Epidermal melanocyte (primary cell): Measurements from ENCODE around the gene SCRT2.
A peak's percentile ranks its signal among the peaks of the same experiment; 100 is the strongest.
"Not testable (repeated sequence)": the region's sequence is repeated elsewhere in the genome, so short reads cannot be mapped to it uniquely, and the experiment has no call there.

Source experiments
- DNase-seq: peaks from one replicate; pipeline ENCODE4 v3.0.0; 2011; ENCODE audit warnings: low spot score; ENCODE audit not compliant: insufficient read length

SCRT2 gene

DNA sequence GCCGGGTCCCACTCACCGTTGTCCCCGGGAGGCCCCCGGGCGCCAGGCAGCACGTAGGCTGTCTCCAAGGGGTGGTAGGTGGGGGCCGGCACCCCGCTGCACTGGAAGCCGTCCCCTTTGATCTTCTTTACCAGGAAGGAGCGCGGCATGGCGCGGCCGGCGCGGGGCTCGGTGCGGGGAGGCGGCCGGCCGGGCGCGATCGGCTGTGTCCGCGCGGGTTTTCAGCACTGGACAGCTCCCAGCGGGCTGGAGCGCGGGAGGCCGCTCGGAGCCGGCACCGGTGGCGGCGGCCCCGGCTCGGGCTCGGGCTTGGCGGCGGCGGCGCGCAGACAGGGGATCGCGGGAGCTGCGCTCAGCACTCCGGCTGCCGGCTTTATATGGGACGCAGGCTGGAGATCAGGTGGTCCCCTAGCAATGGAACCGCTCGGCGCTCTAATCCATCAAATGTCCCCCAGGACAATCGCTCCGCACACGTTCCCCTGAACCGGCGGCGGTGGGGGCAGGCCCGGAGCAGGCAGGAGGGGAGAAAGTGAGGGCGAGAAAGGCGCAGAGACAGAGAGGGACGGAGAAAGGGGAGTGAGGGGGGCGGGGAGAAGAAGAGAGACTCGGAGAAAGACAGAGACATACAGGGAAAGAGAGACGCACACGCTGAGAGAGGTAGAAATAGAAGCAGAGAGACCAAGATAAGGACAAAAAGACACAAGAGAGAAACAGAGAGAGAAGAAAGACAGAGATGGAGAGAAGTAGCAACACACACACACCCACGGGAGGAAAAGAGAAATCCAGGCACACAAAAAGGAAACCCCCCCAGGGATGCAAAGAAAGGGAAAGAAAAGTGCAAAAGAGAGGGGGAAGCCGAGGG is at the start of gene SCRT2:
TSS of gene SCRT2 (minus strand) at position 350 of the 862 bp plus-strand sequence. CDS start at position 149, 201 bp downstream.
- peak; percentile 89 for DNase-seq

DNA sequence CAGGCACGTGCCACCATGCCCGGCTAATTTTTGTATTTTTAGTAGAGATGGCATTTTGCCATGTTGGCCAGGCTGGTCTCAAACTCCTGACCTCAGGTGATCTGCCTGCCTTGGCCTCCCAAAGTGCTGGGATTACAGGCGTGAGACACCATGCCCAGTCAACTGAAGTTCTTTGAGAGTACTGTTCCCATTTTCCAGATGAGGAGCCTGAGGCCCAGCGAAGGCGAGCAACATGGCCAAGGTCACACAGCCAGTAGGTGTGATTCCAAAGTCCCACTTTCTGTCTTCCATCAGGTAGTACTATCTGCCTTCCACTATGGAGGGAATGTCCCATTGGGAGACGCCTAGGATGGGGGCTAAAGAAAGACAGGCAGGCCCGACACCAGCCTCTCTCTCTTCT is 49.2 kb upstream of the SCRT2 start:
- DNase-seq: not testable (repeated sequence)

DNA sequence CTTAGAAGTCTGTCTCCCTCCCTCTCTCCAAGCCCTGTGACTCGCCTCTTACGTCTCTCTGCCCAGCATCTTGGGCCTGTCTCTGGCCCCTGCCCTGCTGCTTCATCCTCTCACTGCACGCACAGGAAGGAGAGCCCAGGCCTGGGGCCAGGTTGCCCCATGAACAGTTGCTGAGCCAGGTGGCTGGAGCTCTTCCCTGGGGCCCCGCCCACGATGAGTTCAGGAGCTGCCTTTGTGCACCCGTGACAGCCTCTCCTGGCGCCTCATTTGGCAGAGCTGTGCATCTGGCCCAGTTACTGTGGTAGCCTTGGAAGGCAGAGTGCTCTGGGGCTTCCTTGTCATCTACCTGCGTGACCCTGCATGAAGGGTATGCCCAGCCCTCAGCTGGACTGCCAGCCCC is 48.2 kb upstream of the SCRT2 start:
- DNase-seq: no peak

DNA sequence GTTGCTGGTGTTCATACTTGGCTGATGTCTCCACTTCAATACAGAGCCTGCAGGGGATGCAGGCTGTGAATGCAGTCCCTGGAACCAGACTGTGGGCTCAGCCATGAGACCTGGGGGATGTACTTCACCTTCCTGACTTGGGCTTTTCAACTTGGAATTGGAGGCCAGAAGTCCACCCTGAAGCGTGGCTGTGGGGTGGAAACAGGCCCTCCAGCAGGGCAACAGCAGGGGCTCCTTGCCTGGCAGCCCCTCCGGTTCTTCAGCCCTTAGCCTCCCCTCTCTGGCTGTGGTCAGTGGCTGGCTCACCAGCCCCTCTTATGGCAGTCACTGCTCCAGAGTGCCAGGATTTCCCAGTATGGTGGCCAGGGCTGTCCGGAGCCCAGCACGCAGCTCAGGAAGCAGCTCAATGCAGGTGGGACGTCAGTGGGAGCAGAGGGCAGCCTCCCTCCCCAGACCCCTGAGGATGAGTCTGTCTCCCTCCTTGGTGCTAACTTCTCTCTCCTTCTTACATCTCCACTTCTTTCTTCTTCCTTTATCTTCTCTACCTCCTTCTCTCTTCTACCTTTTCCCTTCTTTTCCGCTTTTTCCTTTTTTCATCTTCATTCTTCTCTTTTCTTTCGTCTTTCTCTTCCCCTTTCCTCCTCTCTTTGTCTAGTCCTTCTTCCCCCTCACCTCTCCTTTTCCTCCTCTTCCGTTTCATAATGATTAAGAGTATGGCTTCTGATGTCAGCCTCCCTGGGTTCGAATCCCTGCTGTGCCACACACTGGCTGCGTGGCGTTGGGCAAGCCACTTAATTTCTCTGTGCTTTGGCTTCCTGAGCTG is 47.4 kb upstream of the SCRT2 start:
- DNase-seq: no peak

DNA sequence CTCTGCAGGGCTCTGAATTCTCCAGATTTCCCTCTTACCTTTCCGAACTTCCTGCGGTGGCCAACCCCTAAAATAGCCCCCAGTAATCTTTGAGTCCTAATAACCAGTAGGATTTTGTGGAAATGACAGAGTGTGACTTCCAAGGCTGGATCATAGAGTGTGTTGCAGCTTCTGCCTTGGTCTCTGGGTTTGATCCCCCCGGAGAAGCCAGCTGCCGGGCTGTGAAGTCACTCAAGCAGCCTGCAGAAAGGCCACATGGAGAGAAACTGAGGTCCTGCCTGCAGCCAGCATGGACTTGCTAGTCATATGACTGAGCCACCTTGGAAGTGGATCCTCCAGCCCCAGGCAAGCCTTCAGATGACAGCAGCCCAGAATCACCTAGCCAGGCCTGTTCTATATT is 46.3 kb upstream of the SCRT2 start:
- no peak for DNase-seq

DNA sequence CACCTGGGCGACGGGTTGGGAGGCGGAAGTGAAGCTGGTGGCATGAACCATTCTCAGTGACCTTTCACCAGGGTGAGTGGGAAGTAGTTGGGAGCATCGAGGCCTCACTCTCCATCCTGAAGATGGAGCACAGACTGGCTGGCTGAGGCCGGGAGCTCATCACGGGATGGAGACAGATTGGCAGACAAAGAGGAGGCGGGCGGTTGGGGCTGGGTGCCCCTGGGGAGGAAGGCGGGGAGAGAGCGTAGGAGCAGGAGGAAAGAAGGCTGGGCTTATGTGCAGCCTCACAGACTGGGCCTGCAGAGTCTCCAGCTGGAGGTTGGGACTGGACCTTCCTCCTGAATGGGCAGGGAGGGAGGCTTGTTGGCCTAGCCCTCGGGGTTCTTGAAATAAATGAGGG is 44.2 kb upstream of the SCRT2 start:
- DNase-seq: no peak

DNA sequence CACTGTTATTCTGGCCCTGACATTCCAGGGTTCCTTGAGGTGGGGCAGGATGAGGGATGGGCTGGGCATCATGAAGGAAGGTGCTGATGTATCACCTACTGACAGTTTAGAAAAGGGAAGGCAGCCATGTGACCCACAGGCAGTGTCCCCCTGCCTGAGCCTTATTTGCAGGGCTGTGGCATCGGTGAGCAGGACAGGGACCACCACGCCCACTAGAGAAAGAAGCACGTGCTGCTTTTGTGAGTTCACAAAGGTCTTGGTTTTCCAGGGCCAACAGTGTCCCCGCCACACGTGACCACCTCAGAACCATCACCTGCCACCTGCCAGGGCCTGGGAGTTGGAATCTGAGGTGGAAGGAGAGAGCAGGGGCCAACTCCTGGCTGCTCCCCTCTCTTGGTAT is 43.5 kb upstream of the SCRT2 start:
- no peak for DNase-seq

DNA sequence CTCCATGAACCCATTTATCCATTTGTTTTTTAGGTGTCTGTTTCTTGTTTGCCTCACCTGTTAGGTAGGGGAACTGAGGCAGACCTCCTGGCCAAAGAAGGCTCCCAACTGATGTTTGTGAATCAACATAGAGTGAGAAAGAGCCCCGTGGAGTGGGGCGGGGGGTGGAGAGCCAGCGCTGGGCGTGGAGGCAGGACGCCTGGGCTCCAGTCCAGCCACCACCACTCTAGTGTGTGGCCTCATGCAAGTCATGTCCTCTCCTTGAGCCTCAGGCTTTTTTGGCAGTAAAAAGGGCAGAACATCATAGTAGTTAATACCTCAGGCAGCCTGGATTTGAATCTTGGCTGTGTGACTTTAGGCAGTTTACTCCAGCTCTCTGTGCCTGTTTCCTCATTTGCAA is 42.2 kb upstream of the SCRT2 start:
- DNase-seq: no peak

DNA sequence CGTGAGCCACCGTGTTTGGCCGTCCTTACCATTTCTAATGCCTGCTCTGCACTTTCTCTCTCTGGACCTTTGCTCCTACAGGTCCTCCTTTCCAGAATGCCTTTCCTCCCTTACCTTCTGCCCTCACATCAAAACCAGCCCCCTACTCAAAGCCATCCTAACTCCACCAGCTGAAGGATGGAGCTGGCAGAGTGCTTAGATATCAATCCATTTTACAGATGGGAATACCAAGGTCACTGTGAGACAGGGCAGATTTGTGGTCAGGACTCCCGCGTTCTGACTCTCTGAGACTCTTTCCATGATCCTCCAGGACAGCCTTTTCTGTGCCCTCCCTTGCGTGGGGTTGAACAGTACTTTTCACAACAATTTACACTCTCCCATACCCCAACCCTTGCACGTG is 41.7 kb upstream of the SCRT2 start:
- no peak for DNase-seq

DNA sequence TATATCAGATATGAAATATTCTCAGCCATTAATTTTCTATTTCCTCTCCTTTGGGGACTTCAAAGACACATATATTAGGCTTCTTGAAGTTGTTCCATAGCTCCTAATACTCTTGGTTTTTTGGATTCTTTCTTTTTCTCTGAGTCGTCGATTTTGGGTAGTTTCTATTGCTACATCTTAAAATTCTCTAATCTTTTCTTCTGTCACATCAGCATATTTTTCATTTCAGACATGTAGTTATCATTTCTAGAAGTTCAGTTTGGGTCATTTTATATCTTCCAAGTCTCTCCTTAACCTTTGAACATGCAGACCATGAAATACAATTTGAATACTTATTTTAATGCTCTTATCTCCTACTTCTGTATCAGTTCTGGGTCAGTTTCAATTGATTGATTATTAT is 38.9 kb upstream of the SCRT2 start:
- no peak for DNase-seq

DNA sequence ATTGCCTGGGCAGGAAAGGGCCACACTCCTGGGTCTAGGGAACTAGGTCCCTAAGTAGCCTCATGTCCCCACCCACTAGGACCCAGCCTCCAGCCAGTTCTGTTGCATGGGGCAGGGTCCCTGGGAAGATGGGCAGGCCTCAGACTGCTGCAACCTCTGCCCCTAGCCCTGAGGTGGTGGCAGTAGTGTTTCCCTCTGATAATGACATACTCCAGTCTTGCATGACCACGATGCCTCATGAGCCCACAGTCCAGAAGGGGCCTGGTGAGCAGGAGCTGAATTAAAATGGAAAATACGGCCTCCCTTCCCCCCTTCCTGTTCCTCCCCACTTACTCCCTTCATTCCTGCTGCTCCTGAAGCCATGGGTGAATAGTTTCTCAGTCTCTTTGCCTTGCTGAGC is 36.0 kb upstream of the SCRT2 start:
- DNase-seq: no peak

DNA sequence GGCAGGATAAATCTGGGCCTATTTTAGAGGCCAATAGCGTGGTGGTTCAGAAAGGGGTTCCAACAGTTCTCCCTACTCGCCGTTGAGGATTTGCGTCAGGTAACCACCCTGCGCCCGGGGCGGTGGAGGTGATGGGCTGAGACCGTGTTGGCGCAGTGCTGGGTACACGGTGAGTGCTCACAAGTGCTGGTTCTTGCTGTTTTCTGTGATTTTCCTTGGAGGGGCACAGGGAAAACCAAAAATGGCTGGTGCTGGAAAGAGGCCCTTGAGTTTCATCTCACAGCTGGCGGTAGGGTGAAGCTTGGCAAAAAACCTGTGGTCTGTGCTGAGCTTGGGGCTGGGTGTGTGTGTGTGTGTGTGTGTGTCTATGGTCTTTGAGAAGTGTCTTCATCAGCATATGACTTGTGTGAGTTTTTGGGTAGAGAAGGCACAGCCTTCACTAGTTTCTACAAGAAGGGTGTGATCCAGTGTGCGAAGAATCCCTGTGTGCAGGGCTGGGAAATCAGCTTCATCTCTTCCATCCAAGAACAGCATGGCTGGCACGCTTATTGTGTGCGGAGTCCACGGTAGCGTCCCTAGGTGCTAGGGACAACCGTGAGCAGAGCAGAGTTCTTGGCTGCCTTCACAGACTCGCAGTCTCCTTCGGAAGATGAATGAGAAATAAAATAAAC is 35.3 kb upstream of the SCRT2 start:
- DNase-seq: no peak

DNA sequence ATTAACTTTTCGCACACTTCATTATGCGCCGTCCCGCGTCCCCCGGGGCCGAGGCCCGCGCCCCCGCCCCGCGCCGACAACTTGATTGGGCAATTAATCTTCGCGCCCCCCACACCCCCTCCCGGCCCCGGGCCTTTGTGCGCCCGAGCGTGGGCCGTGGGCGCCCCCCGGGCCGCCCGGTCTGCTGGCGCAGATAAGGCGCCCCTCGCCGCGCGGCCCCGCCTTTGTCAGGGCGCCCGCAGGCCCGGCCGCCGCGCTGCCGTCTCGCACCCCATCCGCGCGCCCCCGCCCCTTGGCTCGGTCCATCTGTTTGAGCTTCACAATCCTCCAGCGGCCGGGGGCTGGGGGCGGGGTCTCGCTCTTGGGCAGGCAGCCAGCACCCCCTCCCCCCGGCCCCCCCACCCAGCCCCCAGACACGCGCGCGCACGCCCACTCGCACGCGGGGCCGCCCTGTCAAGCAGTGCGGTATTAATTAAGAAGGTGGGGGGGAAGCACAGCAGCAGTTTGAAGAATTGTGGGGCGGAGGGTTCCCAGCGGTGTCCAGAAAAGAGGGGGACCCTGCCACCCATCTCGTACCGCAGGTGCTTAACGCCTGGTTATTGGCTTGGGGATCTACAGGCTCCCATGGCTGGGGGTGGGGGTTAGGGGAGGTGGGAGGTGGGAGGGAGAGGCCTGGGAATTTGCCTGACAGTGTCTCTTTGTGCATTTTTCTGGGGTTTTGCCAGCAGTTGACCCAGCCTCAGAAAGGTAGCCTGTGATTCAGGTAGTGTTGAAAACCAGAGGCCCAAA is 34.6 kb upstream of the SCRT2 start:
- no peak for DNase-seq

DNA sequence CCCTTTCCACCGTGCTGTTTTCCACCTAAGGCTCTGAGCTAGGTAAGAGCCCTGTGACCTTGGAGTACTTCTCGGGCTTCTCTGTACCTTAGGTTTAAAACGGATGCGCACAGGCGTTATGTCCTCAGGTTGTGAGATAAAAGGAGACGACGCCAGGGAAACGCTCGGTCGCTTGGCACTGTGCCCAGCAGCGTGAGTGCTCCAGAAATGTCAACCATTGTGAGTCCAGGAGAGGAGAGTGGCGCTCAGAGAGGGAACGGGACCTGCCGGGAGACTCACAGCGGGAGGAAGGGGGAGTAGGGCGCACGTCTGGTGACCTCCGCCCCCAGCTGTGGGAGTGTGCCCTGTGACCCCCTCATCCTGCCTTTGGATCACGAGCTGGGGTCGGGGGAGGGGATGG is 33.8 kb upstream of the SCRT2 start:
- no peak for DNase-seq

DNA sequence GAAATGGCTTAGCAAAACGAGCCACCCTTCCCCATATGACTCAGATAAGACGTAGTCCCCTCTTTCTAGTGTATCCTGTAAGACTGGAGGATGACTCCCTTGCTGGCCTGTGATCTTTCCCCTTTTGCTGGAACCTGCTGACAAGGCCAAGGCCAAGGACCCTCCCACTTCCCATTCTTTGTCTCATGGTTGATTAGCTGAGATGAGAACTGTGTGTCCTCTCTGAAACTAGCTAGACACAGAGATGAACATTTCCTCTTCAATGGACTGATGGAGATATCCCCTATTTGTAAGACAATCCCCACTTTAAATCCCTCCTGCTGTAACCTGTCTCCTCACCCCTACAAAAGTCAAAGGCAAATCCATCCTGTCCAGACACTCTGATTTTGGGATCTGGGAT is 33.4 kb upstream of the SCRT2 start:
- DNase-seq: no peak

DNA sequence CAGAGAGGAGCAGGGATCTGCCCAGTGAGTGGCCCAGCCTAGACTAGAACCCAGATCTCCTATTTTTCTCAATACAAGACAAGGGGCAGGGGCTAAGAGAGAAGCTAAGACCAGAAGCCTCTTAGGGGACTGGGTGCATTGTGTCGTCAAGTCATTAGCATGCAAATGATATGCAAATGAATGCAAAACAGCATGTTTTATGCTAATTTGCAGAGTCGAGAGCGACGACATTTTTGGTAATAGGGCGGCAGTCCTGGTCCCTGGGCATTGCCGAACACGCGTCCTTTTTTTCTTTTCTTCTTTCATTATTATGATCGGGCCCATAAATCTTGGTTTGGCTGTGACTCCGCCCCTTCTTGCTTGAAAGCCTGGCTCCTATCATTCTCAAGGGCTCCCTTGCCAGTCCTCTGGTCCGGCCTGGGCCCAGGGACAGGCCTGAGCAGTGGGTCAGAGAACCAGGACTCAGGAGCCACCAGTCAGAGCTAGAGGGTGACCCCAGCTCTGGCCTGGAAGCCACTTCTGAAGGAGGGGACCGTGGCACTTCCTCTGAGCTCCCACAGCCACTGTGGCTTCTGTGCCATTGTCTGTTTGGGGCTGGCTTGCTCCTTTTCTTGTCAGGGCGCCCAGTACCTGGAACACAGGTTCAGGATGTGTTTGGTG is 32.0 kb upstream of the SCRT2 start:
- DNase-seq: no peak

DNA sequence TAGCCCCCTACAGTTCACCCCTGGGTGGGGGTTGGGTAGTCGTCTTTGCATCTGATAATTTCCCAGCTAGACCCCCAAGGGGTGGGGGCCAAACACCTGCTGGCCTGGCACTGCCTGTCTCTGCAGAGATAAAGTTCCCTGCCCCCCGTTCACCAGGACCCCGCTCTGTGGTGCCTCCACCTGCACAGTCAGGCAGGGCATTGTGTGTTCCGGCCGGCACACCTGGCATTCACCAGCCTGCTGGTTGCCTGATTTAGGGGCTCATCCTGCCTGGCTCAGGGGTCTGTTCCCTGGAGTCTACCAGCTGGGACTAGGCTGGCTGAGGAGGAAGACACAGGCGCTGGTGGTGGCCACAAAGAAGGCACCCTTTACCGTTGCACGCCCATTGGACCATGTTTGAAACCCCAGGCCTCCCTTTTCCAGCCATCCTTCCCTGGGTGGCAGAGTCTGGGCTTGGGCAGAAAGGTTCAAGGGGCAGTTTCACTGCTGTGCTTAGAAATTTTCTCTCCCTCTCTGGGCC is 30.8 kb upstream of the SCRT2 start:
- DNase-seq: no peak

DNA sequence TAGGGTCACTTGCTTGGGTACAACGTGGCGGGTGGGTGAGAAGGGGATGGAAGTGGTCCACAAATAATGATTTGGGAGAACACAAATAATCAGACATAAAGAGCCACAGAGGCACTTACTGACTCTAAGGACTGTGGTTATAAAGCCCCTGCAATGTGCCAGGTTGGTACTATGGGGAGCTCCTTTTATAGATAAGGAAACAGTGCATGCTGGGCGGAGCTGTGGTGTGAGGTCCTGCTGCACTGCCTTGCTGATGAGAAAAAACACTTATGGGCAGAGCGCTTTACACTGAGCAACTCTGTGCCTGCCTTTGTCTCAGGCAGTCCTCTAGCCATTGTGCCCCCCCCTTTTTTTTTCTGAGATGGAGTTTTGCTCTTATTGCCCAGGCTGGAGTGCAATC is 29.1 kb upstream of the SCRT2 start:
- no peak for DNase-seq

DNA sequence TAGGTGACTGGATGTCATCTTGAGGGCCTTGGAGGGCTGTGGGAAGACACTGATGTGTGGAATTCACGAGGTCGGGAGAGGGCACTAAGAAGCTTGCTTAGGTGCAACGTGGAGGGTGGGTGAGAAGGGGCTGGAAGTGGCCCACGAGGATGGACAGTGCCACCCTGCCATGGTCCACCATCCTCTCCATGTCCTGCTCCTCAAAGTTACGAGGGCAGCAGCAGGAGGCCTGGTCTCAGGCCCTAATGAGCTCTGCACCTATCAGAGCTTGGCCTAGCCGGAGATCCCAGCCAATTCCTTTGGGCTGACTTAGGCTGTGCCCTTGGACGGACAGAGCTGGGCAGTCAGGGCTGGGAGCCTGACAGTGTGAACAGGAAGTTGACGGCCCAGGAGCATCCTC is 27.8 kb upstream of the SCRT2 start:
- DNase-seq: no peak

DNA sequence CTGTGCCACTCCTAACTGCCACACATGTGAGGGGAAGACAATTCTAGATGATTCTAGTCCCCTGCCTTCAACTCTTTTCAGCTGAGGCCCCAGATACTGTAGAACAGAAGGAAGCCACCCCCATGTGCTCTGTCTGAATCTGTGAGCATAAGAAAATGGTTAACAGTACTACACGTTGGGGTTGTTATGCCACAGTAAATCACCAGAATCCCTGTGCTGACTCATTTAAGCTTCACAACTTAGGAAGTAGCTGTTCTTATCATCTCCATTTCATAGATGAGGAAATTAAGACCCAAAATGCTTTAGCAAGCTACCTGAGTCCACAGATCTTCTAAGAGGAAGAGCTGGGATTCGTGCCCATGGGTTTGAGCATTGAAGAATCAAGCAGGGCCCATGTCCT is 27.4 kb upstream of the SCRT2 start:
- DNase-seq: no peak
